ENCODE measurements around the gene EXOC6B. TPM values are rescaled to one million over a fixed set of nuclear protein-coding genes. Genes with fewer than 3 reads are reported as not detected.

The EXOC6B gene
- polyA plus RNA-seq, 2 of the 4 experiments (the other 2 are of a cell fraction), result 15.5 to 24.7 TPM

- Histone ChIP-seq H3K27ac (no peak overlapping the region), H3K4me1 (no peaks in the 10 kb centered on the region), H3K9me3 (no peaks in the 10 kb centered on the region), H3K4me3 (no peak overlapping the region), H3K4me2 (no peak overlapping the region)
- CTCF ChIA-PET, result interaction anchor here (0.6 to 2.1 kb wide), 2 partner anchors 25 to 193 kb away, joined by 3 to 7 read pairs; no protein-coding TSS in a partner anchor
- DNase-seq (ENCODE audit: low read depth in 1 of 2, low spot score in 1 of 2) (no peak), FAIRE-seq (no peak), ATAC-seq (no peak)
- TF ChIP-seq NPAS2 (CRISPR knock-in tag; IDR thresholded peaks at IDR 0.05; ENCODE audit: borderline replicate concordance) (no peak), MAZ (IDR thresholded peaks at IDR 0.05; ENCODE audit: borderline replicate concordance, low read depth, low read length) (no peak), TFCP2L1 (CRISPR knock-in tag; IDR thresholded peaks at IDR 0.05) (no peak), HOXB13 (CRISPR knock-in tag; IDR thresholded peaks at IDR 0.05; ENCODE audit: low read depth) (no peak), CHD4 (IDR thresholded peaks at IDR 0.05; ENCODE audit: borderline replicate concordance) (no peak), NFE2L2 (conservative IDR thresholded peaks at IDR 0.05; ENCODE audit: low read length) (no peak), NR3C1 (IDR thresholded peaks at IDR 0.05) (no peak), JUNB (IDR thresholded peaks at IDR 0.05) (no peak)
- 87% methylated on average over 2 of the region's 2 CpGs for WGBS (ENCODE audit: missing lambda C conversion rate)
- POLR2A ChIA-PET, result no interaction called here
Measured at GRCh38 chr2:72350852-72351251, 475.0 kb downstream of the EXOC6B start.

GRCh38 chr2:72349016-72349415, 476.8 kb downstream of the EXOC6B start:
- WGBS (ENCODE audit: missing lambda C conversion rate), result 53% methylated on average over 3 of the region's 3 CpGs
- no peak for FAIRE-seq
- ChIA-PET POLR2A (no interaction called here), CTCF (interaction anchor here (1.2 to 1.7 kb wide), 4 partner anchors 9 to 513 kb away, joined by 3 to 4 read pairs (median 4); no protein-coding TSS in a partner anchor)
- H3K4me1 ChIP-seq, result no peaks in the 10 kb centered on the region
- no peak overlapping the region for H3K27ac ChIP-seq
- no peak for ATAC-seq
- no peaks in the 10 kb centered on the region for H3K9me3 ChIP-seq
- no peak for DNase-seq (ENCODE audit: low read depth in 1 of 2, low spot score in 1 of 2)
- TF ChIP-seq BCL3 (IDR thresholded peaks at IDR 0.05) (no peak), BHLHE40 (IDR thresholded peaks at IDR 0.05; ENCODE audit: low read depth, low read length) (no peak), NPAS2 (CRISPR knock-in tag; IDR thresholded peaks at IDR 0.05; ENCODE audit: borderline replicate concordance) (no peak), RARB (CRISPR knock-in tag; IDR thresholded peaks at IDR 0.05) (no peak), ELK1 (IDR thresholded peaks at IDR 0.05; ENCODE audit: low read depth, low read length) (no peak), EP300 (IDR thresholded peaks at IDR 0.05) (no peak), ZSCAN20 (CRISPR knock-in tag; IDR thresholded peaks at IDR 0.05) (no peak), EHMT2 (IDR thresholded peaks at IDR 0.05; ENCODE audit: low read depth) (no peak), FOSB (CRISPR knock-in tag; IDR thresholded peaks at IDR 0.05) (no peak), ZC3H11A (IDR thresholded peaks at IDR 0.05) (no peak), HMGXB4 (CRISPR knock-in tag; IDR thresholded peaks at IDR 0.05; ENCODE audit: borderline replicate concordance) (no peak), USF2 (IDR thresholded peaks at IDR 0.05) (no peak), RNF2 (IDR thresholded peaks at IDR 0.05; ENCODE audit: borderline replicate concordance, low read depth) (no peak), TP53 (CRISPR knock-in tag; IDR thresholded peaks at IDR 0.05) (no peak), HDAC2 (IDR thresholded peaks at IDR 0.05) (no peak)
- no peak overlapping the region for H3K4me2 ChIP-seq
- no peak overlapping the region for H3K4me3 ChIP-seq
